HG02623 (cell line): Measurements from ENCODE around the gene IGFL2.
"Not testable (repeated sequence)": the region's sequence is repeated elsewhere in the genome, so short reads cannot be mapped to it uniquely, and the experiment has no call there.

Experiments
- ATAC-seq: cut with Tn5 transposase; IDR thresholded peaks from one replicate; pipeline ENCODE4 v1.9.1; 2021; ENCODE audit warnings: moderate library complexity; ENCODE audit not compliant: unreplicated experiment

IGFL2 gene

DNA sequence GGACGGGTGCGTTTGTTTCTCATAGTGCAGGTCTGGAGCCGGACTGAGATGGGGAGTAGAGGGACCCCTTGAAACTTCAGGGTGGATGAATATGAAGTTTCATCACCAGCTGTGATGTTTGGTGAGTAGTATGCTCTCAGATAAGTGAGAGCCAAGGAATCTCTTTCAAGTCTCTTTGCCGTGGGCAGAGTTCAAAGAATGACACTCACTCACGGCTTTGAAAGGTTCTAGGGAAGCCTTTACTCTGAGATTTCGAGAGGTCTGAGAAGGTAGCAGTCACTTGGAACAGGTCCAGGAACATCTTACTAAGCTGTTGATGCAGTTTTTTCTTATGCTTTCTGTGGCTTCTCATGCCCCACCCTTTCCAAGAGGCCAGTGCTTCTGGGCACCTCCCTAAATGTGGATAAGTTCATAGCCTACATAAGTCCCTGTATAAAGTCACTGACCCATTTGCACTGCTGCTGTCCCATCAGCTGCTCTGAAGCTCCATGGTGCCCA lies at the start of gene IGFL2:
Gene IGFL2 (plus strand): TSS at position 448 of the 498 bp plus-strand sequence. CDS start 41 bp downstream, at position 489.
- ATAC-seq = no peak

DNA sequence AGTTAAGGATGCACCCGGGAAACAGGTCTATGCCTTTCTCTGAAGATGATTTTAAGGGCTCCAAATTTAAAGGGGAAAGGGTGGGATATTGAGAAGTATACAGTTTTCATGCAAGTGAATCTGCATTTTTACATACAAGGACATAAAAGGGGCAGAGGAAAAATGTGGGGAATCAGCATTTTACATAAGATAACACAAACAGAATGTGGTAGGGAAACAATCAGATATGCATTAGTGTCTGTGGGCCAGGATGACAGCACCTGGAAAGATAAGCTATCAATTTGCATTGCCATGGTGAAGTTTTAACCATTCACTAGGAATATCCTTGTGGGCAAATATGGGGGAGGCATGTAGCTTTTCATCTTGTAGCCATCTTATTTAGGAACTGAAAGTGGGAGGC lies 47.7 kb upstream of the IGFL2 start:
- no peak for ATAC-seq

DNA sequence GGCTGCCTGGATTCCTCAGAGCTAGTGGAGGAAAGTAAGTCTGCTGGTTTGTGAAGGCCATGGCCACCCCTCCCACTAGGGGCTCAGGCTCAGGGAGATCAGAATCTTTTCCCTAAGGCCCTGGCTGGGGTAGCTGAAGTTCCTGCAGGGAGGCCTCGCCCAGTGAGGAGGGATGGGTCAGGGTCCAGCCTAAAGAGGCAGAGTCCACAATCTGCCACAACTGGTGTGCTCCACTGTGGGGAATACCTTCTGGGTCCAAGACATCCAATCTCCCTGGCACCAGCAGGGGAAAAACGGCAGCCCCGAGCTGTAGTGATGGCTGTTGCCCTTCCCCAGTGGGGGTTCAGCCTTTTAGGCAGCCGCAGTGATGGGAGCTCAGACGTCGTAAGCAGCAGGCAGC lies 46.7 kb upstream of the IGFL2 start:
- ATAC-seq = no peak

DNA sequence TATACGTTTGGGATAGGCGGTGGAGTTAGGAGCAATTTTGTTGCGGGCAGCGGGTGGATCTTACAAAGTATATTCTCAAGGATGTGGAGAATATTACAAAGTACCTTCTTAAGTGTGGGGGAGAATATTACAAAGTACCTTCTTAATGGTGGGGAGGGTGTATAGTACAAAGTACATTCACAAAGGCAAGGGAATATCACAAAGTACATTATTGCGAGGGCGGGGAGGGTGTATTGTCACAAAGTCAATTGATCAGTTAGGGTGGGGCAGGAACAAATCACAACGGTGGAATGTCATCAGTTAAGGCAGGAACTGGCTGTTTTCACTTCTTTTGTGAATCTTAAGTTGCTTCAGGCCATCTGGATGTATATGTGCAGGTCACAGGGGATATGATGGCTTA lies 45.7 kb upstream of the IGFL2 start:
- not testable (repeated sequence) for ATAC-seq

DNA sequence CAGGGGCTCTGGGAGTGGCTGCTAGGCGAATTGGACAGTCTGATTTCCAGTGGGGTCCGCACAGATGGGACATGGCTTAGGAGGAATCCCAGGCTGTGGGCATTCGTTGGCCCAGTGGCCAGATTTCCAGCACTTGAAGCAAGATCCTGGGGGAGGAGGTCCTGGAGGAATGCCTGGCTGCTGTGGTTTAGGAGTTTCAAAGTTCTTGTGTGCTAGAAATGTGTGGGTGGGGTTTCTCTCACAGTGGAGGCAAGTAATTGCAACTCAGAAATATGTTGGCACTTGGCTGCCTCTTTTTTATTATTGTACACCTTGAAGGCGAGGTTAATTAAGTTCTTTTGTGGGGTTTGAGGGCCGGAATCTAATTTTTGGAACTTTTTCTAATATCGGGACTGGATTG lies 40.7 kb upstream of the IGFL2 start:
- no peak for ATAC-seq

DNA sequence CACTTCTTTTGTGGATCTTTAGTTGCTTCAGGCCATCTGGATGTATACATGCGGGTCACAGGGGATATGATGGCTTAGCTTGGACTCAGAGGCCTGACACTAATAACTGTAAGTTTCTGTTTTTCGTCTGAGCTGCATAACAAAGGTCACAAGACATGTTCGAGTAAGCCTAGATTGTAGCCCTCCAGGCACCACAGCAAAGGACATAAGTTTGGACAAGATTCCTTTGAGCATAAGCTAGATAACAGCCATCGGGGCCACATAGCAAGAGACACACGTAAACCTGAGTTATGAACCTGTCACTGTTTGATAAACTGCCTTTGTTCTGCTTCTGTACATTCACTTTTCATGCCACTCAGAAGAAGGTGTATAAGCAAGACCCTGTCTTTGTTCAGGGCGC lies 38.2 kb upstream of the IGFL2 start:
- ATAC-seq = no peak

DNA sequence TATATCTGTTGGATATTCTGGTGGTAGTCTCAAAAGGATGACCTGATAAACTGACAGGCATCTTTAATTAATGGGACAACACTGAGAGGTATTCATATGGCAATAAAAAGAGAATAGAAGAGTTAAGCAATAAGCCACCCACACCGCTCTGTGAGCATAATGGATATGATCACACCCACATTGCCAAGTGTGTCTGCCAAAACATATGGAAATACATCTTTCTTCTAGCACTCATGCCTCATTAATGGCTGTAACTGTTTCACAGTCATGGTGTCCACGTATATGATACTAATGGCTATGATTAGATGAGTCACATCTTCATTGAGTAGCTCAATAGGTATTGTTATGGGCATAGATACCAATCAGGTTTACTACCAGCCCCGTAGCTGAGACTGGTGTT lies 36.7 kb upstream of the IGFL2 start:
- ATAC-seq = no peak

DNA sequence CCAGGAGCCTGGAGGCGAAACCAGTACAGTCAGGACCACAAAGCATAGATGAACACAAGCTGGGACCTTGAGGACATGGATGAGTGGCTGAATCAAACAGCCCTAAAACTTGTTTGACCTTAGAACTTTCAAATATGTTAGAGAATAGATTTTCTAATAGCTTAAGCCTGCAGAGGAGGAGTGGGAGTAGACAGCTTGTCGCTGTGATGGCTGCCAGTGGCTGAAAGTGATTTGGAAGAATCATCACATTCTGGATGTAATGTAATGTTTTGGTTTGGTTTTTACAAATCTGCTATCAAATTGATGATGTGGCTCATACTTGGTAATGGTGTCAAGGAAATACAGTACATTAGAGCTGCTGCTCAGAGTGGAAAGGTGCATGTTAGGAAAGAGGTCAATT lies 35.5 kb upstream of the IGFL2 start:
- ATAC-seq = no peak

DNA sequence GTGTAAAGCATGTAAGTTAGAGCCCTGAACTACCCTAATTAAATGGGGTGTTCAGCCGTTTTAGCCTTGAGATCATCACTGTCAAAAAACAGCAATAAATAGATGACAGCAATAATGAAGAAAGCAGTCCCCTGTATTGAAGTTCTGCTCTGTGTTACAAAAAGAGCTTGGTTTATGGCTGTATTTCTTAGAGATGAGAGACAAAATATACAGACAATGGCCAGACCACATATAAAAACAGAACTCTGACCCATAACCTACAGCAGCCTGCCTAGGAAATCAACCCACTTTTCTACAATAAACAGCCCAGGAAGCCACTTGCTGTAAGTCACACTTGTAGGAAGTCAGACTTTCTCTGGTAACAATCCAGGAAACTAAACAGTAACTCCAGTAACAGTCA lies 34.3 kb upstream of the IGFL2 start:
- ATAC-seq = no peak

DNA sequence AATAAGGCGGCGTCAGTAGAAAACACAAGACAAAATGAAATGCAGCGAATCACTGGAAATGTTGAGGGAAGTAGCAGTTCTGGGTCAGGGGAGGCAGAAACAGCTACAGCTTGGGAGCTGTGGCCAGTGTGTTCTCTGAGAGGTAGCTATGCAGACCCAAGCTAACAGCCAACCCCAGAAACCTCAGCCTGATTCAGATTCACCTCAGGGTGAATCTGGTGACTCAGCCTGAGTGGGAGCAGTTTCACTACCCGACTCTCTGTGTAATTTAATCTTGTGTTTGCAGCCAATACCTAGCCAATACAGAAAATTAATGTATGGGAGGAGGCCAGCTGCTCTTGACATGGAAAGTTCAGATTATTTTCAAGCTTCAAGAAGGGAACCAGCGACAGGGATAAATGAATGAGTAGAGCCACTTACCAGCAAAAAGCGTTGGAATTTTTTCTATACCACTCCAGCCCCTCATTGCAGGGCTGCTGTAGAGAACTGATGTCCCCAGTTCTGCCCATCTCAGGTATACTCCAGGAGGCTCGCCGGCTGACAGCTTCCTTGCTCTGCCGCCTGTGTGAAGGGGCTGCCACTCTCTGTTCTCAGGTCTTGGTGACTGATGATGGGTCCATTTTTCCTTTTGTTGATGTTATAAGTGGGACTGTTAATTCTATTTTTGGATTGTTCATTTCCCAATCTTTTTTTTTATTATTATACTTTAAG lies 32.5 kb upstream of the IGFL2 start:
- no peak for ATAC-seq

DNA sequence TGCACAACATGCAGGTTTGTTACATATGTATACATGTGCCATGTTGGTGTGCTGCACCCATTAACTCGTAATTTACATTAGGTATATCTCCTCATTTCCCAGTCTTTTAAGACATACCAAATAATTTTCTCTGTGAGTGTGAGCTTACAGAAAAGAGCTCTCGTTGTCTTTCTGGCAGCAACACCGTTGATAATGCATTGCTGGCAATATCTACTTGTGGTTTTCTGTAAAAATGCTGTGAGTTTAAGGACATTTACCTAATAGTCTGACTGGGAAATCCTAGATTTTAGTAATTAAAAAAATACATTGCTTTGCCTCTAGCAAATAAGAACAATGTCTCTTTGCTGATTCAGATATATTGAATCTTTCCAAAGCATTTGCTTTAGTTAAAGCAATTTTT lies 31.9 kb upstream of the IGFL2 start:
- no peak for ATAC-seq

DNA sequence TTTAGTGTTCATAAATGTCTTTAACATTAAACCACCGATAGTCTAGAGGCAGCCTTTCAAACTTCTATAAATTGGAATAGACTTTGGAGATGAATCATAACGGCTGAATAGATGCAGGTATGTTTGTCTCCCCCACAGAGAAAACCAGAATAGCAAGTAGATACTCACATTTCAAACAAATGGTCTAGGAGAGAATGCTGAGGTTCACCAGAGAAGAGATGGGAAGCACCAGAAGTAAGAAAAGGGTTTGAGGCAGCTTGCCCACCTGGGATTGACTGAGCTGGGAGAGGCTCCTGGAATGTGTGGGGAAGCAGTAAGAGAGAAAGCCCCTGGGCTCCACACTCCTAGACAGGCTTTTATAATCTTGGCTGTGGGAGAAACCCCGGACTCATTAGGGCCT lies 29.9 kb upstream of the IGFL2 start:
- ATAC-seq = no peak

DNA sequence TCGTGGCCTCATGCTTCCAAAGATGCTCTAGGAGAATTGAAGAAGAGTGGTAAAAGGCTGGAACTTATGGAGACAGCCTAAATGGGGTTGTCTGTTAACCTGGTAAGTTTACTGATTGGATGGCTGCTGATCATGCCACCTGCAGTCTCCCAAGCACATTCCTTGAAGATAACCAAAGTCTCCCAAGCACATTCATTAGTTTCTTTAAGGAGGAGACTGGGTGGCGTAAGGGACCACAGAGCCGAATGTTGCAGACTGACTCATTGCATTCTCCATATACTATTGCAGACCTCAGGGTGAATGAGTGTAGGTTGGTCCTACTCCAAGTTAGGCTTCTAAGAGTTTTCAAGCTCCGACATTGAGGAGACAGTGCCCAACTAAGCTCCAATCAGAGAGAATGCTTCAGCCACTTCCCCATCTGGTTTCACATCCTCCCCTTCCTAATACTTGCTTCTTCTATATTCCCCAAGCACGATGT lies 23.4 kb upstream of the IGFL2 start, which contains the start of gene IGFL3:
Gene IGFL3 (minus strand): TSS at position 51 of the 478 bp plus-strand sequence. CDS start 39 bp downstream, at position 12.
- no peak for ATAC-seq

DNA sequence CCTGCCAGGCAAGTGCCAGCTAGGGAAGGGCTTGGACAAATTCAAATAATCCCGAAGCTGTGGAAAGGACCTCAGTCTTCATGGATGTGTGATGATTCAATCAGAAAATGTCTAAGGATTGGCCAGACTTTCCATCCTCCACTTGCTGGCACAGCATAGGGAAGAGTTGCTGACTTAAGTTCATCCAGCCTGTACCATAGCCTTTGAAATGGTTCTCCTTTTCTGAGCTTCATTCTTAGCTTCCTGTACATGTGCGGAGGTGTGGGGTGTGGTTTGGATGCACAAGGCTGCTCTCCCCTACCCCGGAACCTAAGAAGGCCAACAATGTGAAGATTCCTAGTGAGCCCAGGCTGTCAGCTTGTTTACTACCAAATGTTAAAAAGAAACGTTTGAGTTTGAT lies 22.6 kb upstream of the IGFL2 start:
- ATAC-seq = no peak

DNA sequence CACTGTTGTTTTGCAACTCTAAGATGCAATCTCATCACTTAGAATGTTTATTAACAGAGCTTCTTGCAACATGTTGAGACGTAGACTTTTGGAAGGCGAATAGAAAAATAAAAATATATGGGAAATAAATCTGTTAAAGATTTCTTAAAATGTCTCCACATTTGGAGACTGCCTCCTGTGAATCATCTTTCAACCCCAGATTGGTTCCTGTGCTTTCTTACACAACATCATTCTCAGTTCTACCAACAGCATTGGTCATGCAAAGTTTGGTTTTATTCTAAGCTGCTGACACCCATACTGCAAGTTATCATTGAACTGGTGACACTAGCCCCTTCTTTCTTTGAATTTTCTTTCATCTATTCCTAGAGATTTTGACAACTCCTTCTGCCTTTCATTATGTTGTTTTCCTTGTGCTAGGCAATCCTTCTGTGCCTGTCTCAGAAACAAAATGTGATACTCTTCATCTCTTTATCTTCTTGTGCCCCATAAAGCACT lies 21.9 kb upstream of the IGFL2 start:
- ATAC-seq = no peak

DNA sequence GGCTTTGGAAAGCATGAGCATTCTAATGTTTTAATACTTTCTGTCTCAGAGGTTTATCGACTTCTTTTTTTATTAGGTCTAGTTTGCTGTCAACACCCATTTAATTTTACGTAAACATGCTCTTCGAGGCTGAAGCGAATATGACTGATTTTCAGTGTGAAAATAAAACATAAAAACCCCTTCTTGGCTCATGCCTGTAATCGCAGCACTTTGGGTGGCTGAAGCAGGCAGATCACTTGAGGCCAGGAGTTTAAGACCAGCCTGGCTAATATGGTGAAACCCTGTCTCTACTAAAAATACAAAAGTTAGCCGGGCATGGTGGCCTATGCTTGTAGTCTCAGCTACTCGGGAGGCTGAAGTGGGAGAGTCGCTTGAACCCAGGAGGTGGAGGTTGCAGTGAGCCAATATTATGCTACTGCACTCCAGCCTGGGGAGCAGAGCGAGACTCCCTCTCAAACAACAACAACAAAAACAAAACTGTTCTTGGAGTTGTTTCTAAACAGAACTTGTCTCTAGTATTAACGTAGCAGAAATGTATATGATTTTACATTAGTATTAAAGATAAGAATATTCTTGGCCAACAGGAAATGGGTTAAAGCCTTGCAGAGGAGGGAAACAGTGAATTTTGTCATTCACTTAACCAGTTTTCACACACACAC lies 16.4 kb upstream of the IGFL2 start:
- ATAC-seq = no peak

DNA sequence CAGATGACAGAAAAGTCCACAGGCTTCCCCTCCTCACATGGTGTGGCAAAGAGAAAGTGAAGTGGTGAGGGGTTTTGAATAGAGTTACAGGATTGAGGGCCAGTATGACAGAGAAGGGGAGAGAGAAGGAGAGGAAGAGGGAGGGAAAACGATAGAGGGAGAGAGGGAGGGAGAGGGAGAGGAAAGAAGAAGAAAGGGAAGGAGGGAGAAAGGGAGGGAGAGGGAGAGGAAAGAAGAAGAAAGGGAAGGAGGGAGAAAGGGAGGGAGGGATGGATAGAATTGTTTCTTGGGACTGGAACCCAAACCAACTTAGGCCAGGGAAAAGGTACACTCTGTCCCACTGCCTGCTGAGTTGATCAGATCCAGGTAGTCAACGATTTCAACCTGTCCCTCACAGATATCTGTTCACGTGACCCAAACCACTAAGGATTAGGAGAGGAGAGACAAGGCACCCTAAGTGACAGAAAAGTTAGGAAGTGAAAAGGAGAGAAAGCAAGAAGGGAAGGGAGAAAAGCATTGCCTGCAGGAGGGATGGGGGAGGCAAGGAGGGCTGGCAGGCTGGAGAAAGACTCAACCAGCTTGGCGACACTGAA lies 15.4 kb upstream of the IGFL2 start:
- no peak for ATAC-seq

DNA sequence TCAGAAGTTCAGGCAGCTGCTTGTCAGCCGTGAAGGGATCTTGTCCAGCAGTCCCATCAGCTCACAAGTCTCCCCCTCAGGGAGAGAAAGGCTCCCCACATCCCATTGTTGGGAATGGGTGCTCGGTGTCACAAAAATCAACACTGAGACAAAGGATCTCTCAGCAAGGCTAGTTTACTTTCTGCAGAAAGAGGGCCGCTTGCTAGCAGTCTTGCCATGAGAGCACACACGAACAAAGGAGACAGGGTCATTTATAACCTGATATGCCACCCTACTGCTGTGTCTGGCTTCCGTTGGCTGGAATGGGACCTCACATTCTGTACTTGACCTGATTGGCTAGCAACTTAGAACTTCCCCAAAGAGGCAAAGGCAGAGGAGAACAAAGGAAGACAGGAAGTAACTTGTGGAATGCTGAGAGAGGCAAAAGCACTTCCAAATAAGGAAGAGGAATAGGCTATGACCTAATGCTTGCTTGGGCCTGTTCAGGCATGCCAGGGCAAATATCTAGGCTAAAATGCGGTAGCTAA lies 14.9 kb upstream of the IGFL2 start:
- no peak for ATAC-seq

DNA sequence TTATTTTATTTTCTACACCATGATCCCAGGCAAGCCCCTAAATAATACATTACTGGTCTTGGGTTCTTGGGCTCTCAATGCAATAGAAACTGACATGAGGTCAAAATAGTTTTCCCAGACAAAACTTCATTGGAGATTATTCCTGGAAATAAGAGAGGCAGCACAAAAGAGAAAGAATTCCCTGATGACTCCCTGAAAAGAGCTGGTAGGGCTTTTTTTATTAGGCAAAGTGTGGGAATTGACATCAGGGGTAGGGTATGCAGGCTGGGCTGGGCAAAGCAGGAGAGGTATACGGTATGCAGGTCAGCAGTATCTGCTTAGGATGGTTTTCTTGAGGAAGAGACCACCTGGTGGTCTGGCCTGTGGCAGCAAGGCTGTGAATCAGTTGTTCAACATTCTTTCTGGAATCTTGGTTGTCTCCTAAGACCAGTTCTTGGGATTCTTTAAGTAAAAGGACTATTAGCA lies 14.2 kb upstream of the IGFL2 start:
- no peak for ATAC-seq

DNA sequence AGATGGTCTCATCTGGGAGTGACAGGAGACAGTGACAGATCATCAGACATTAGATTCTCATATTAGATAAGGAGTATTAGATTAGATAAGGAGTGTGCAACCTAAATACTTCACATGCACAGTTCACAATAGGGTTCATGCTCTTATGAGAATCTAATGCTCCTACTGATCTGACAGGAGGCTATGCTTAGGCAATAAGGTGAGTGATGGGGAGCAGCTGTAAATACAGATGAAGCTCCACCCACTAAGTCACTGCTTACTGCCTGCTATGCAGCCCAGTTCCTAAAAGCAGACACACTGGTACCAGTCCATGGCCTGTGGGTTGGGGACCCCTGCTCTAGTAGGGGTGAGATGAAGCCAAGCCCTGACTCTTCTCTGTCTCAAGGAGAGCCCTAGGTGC lies 13.5 kb upstream of the IGFL2 start:
- ATAC-seq = no peak

DNA sequence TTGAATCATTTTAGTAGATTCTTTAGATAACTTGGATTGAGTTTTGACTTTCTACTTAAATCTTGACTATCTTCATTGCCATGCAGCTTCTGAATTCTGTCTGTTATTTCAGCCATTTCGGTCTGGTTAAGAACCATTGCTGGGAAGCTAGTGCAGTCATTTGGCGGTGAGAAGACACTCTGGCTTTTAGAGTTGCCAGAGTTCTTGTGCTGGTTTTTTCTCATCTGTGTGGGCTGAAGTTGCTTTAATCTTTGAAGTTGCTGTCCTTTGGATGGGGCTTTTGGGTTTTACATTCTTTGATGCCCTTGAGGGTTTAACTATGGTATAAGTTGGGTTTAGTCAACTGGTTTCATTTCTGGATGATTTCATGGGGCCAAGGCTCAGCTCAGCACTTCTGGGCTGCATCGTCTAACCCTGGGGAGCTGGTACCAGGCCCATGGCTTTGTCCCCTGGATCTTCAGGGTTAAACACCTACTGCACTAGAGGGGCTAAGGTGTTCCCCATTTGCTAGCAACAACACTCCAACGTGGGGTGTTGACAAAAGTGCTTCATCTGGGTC lies 10.0 kb upstream of the IGFL2 start:
- ATAC-seq = no peak
